Activated CD8-positive, alpha-beta memory T cell treated with anti-CD3 and anti-CD28 coated beads for 36 hours (primary cell): Measurements from ENCODE around the gene ACTR3C. TPM values are rescaled to one million over a fixed set of nuclear protein-coding genes. Genes with fewer than 3 reads are reported as not detected.

Source experiments
- CTCF ChIA-PET: fragments of 350-600 bp; sonication (Branson Sonifier 250); formaldehyde crosslinking; loops from one replicate; lab custom pipeline; 2021; ENCODE audit warnings: antibody characterized with exemption; lab: Charles Lee
- POLR2A ChIA-PET: fragments of 350-600 bp; sonication (Branson Sonifier 250); formaldehyde crosslinking; loops from one replicate; lab custom pipeline; 2021; ENCODE audit warnings: antibody characterized with exemption; lab: Charles Lee
- total RNA-seq, 2 experiments: library from RNA; stranded (reverse); gene quantifications; one replicate each; pipeline ENCODE4 v1.2.3, GENCODE V29; 2021

Gene ACTR3C
- 1 to 10 TPM; 4.7 to 7.3 TPM for total RNA-seq

DNA sequence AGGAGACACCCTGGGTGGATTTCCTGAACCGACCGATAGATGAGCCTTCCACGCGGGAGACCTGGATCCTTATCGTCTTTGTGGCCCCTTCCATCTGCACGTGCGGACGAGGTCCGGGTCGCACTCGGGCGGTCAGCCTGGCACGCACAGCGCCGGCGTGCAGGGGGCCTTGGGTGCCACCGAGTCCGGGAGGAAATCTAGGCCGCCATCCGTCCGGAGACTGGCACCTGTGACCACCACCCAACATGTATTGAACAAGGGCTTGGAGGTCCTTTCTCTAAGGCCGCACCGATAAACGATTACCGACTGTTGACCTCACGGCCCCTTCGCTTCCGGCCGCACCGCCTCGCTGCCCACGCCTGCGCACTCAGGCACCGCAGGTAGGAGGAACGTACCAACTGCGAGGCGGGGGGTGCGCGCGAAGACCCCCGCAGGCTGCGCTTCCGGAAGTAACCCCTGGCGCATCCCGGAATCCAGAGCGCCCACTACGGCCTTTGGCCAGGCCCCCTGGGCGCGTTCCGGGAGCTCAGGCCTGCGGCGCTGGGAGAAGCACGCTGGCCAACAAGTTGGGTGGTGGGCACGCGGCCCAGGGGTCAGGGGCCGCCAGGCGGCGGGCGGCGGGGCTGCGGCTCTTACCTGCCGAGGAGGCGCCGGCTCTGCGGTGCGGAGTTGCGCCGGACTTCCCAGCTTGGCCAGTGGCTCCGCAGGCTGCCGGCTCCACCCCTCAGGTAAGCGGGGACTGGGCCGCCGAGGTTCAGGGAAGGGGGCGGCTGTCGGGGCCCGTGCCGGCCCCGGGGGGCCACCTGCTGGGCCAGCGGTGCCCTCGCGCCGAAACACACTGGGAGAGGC, at the start of gene ACTR3C, which contains the start of gene LRRC61:
Gene ACTR3C, minus strand, starts transcription at position 713 of the 849 bp plus-strand sequence. CDS start 28,249 bp downstream, outside the sequence.
Gene LRRC61, plus strand, starts transcription at position 523 of the 849 bp plus-strand sequence. CDS start 13,507 bp downstream, outside the sequence.
- ChIA-PET POLR2A (interaction anchor here (0.5 to 1.6 kb wide), 3 partner anchors 32 to 451 kb away, joined by 4 to 6 read pairs (median 5); partner anchors contain the start of gene REPIN1), CTCF (interaction anchor here (1.2 kb wide), 1 partner anchor 393 kb away, joined by 3 read pairs; the partner anchor contains the start of gene GIMAP1)

DNA sequence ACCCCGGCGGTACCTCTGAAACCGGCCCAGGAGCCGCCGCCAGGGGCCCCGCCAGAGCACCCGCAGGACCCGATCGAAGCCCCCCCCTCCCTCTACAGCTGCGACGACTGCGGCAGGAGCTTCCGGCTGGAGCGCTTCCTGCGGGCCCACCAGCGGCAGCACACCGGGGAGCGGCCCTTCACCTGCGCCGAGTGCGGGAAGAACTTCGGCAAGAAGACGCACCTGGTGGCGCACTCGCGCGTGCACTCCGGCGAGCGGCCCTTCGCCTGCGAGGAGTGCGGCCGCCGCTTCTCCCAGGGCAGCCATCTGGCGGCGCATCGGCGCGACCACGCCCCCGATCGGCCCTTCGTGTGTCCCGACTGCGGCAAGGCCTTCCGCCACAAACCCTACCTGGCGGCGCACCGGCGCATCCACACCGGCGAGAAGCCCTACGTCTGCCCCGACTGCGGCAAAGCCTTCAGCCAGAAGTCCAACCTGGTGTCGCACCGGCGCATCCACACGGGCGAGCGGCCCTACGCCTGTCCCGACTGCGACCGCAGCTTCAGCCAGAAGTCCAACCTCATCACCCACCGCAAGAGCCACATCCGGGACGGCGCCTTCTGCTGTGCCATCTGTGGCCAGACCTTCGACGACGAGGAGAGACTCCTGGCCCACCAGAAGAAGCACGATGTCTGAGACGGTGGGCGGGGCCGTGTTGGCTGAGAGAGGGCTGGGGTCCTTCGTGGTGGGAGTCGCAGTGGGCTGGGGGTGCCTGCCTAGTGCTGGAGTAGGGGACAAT, 49.1 kb upstream of the ACTR3C start:
- ChIA-PET CTCF (no interaction called here), POLR2A (no interaction called here)

GRCh38 chr7:150371996-150372270, 48.6 kb upstream of the ACTR3C start:
- ChIA-PET POLR2A (no interaction called here), CTCF (no interaction called here)

GRCh38 chr7:150371131-150371995, 48.0 kb upstream of the ACTR3C start:
- CTCF ChIA-PET: interaction anchor here (1.6 kb wide), 1 partner anchor 33 kb away, joined by 5 read pairs; no protein-coding TSS in a partner anchor

GRCh38 chr7:150370612-150371071, 47.3 kb upstream of the ACTR3C start:
- POLR2A ChIA-PET: no interaction called here
- CTCF ChIA-PET: interaction anchor here (1.6 kb wide), 1 partner anchor 34 kb away, joined by 5 read pairs; no protein-coding TSS in a partner anchor

More at GRCh38 chr7:150371131-150371995, 48.0 kb upstream of the ACTR3C start:
- POLR2A ChIA-PET: no interaction called here

- ChIA-PET CTCF (interaction anchor here (1.6 kb wide), 1 partner anchor 35 kb away, joined by 5 read pairs; no protein-coding TSS in a partner anchor), POLR2A (interaction anchor here (0.6 to 2.3 kb wide), 5 partner anchors 8 to 1343 kb away, joined by 3 to 10 read pairs (median 3); a partner anchor contains a TSS)
Measured at GRCh38 chr7:150369748-150370501, 46.6 kb upstream of the ACTR3C start.

- POLR2A ChIA-PET: interaction anchor here (0.6 to 2.3 kb wide), 7 partner anchors 9 to 1344 kb away, joined by 3 to 10 read pairs (median 4); partner anchors contain the start of genes ACTR3C and LRRC61
- CTCF ChIA-PET: interaction anchor here (1.0 to 1.6 kb wide), 4 partner anchors 9 to 80 kb away, joined by 4 to 8 read pairs (median 5); no protein-coding TSS in a partner anchor
Measured at GRCh38 chr7:150368884-150369747, 45.8 kb upstream of the ACTR3C start.

DNA sequence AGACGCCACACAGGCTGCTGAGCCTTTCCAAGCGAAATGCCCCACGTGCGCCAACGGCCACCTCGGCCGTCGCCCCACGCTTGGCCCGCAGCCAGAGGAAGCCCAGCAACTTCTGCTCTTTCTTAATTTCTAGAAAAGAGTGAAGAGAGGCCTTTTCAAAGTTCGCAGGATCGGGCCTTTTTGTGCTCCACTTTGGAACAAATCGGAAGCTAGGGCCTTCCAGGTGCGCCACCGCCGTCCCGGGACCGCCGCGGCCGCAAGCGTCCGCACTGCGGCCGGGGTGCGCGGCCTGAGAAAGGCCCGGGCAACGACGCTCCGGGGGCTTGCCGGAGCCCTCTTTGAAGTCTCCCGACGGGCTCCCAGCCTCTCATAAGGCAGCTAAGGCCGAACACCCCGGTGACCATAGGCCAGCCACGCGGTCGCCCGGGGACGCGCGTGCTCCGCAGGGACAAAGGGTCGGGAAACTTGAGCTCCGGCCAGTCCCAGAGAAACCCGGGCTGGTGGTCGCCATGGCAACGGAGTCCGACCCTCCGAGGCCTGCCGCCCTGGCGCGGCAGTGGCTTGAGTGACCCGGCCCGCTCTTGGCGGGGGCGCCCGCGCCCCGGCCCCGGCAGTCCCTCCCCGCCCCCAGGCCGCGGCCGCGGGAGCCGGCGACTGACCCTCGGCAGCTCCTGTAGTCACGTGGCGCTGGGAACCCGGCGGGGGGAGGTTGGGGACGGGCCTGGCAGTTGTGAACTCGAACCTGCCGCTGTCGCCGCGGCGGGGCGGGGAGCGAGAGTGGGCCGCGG, 44.9 kb upstream of the ACTR3C start, which contains the start of gene REPIN1:
Gene REPIN1, plus strand, starts transcription at position 727 of the 788 bp plus-strand sequence. CDS start 890 bp downstream, outside the sequence.
- POLR2A ChIA-PET: interaction anchor here (0.9 to 2.3 kb wide), 4 partner anchors 10 to 45 kb away, joined by 4 to 10 read pairs (median 6); partner anchors contain the start of genes ACTR3C and LRRC61
- CTCF ChIA-PET: interaction anchor here (1.0 to 1.5 kb wide), 3 partner anchors 9 to 81 kb away, joined by 4 to 8 read pairs (median 5); no protein-coding TSS in a partner anchor

DNA sequence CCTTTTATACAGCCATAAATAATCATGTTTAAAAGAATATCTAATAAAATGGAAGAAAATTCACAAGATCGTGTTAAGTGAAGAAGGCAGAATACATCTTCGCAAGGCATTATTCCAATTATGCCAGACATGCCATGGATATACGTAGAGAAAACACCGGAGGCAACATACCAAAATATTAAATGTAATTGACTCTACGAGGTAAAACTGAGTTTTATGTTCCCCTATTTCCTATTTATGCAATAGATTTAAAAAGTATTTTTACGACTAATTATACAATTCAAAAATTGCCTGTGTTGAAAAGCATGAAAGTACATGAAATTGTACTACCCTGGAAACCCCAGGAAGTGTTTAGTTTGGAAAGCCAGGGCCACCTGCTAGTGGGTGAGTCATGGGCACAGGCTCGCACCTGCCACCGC, 44.3 kb upstream of the ACTR3C start:
- CTCF ChIA-PET: interaction anchor here (1.0 to 1.2 kb wide), 2 partner anchors 10 to 38 kb away, joined by 4 to 5 read pairs; a partner anchor contains a TSS
- POLR2A ChIA-PET: interaction anchor here (0.9 to 1.1 kb wide), 2 partner anchors 10 to 39 kb away, joined by 4 to 8 read pairs; no protein-coding TSS in a partner anchor

DNA sequence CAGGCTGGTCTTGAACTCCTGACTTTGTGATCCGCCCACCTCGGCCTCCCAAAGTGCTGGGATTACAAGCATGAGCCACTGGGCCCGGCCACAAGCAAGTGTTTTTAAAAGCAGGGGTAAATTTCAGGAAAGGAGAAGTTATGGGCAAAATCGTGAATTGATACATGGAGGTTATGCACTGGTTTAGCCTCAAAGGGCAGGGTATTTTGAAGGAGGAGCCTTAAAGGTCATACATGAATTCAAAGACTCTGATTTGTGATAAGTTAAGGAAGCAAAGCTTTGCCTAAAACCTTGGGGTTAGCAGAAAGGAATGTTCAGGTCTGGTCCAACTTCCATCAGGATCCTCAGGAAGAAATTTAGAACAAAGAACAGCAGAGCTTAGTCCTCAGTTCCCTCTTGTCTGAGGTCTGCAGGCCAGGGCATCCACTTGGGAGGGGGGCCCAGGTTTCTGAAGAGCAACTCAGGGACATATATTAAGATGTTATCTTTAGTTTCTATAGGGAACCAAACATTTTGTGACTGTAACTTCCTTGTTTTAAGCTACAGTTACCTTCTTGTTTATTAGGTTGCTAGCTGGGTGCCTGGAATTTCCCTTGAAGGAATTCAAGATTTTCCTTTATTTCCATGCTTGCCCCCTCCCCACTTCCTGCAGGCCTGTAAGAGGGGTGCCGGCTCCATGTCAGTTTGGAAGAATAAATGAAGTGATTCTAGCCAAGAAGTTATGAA, 42.5 kb upstream of the ACTR3C start:
- ChIA-PET CTCF (no interaction called here), POLR2A (interaction anchor here (1.2 kb wide), 1 partner anchor 391 kb away, joined by 6 read pairs; no protein-coding TSS in a partner anchor)

- ChIA-PET CTCF (no interaction called here), POLR2A (no interaction called here)
Measured at GRCh38 chr7:150365194-150365593, 41.8 kb upstream of the ACTR3C start.

DNA sequence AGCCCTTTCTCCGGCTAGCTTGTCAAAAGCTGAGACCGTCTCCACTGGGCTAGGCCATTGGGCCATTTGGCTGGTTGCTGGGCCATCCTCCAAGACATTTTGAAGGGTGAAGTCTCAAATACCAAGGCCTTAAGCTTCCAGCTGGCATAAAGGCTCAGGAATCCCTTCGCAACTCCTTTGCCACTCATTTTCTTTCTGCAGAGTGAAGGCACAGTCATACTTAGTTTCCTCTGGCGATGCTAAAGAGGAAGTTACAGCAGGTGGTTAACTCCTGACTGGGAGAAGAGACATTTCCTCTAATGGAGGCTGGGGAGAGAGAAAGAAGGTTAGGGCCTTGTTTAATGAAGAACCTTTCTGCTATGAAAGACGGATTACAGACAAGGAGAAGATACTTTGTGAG, 40.5 kb upstream of the ACTR3C start:
- POLR2A ChIA-PET: no interaction called here
- CTCF ChIA-PET: interaction anchor here (0.6 kb wide), 1 partner anchor 42 kb away, joined by 3 read pairs; no protein-coding TSS in a partner anchor

DNA sequence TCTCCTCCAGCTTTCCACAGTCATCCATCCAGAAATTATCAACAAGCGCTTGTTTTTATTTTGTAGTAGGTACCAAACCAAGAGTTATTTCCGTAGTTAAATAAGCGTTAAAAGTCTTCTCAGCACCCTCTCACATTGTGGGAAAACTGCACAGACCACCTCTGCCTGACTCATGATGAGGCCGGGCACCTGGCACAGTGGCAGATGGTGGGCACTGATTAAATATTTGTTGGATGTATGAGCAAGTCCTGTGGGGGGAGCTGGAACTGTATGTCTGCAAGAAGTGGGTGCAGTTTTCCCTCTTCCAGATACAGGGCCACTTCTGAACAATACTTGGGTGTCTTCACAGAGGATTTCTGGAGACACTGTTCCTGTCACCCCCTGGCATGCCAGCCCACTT, 40.0 kb upstream of the ACTR3C start:
- POLR2A ChIA-PET: no interaction called here

GRCh38 chr7:150361807-150362621, 38.7 kb upstream of the ACTR3C start:
- ChIA-PET POLR2A (no interaction called here), CTCF (no interaction called here)

More for the DNA sequence above, 40.0 kb upstream of the ACTR3C start:
- CTCF ChIA-PET: interaction anchor here (0.6 kb wide), 1 partner anchor 254 kb away, joined by 3 read pairs; no protein-coding TSS in a partner anchor
